GM12874 (cell line): Measurements from ENCODE around the gene GRM3.

Source experiments
- TF ChIP-seq, protein P1 (sequence below): IDR thresholded peaks from 2 replicates; pipeline ENCODE4 v1.5.1; 2011; ENCODE audit warnings: low read depth, mild to moderate bottlenecking, control low read depth, low read length, moderate library complexity; ENCODE audit not compliant: insufficient read depth

GRM3 gene

GRCh38 chr7:86748843-86749719 lies 105.4 kb downstream of the GRM3 start:
- TF ChIP-seq, protein P1, sequence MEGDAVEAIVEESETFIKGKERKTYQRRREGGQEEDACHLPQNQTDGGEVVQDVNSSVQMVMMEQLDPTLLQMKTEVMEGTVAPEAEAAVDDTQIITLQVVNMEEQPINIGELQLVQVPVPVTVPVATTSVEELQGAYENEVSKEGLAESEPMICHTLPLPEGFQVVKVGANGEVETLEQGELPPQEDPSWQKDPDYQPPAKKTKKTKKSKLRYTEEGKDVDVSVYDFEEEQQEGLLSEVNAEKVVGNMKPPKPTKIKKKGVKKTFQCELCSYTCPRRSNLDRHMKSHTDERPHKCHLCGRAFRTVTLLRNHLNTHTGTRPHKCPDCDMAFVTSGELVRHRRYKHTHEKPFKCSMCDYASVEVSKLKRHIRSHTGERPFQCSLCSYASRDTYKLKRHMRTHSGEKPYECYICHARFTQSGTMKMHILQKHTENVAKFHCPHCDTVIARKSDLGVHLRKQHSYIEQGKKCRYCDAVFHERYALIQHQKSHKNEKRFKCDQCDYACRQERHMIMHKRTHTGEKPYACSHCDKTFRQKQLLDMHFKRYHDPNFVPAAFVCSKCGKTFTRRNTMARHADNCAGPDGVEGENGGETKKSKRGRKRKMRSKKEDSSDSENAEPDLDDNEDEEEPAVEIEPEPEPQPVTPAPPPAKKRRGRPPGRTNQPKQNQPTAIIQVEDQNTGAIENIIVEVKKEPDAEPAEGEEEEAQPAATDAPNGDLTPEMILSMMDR: no peak

- TF ChIP-seq, protein P1: no peak
Measured at GRCh38 chr7:86749741-86750665, 106.3 kb downstream of the GRM3 start.

DNA sequence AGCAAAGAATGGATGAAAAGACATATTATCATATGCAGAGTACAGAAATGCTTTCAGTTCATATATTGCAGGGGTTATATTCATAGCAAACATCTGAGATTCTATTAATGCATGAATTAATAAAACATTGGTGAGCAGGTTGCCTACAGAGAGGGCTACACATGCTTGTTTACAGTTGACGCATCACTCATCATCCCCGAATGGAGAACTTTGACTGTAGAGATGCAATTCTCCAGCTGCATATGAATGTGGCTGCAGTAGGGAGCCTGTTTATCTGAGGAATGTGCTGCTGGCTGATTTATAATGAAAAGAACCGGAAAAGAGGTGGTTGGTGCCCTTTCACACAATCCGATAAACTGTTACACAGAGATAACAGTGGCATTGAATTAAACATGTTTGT lies 116.5 kb downstream of the GRM3 start:
- TF ChIP-seq, protein P1: no peak

DNA sequence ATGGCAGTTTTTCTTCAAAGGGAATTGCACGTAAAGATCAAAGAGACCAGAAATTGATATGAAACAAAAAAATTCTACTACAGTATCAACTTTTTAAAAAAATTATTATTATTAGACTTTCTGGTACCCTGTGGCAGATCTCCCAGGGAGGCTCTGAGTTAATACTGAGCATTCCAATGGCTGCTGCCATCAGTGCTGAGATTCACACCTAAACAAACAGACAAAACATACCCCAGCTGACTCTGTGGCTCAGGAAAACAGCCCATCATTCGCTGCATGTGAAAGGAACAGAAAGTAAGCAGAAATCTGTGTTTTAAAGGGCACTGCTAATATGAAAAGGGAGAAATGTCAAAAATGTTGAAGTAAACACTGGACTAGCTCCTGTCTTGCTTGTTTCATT lies 118.4 kb downstream of the GRM3 start:
- TF ChIP-seq, protein P1: no peak

DNA sequence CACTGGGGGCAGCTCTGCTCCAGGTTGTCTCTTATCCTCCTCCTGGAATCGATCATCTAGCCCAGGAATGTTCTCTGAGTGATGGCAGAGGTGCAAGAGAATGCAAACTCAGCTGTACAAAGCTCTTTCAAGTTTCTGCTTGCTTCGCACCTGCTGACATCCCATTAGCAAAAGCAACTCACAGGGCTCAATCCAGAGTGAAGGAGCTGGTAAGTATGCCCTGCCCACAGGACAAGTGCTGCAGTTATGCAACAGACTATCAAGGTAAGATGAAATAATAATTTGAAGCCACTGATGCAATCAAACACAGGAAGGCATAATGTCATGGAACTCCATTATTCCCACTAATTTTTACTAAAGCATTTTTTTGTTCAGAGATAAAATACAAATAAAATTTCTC lies 122.2 kb downstream of the GRM3 start:
- TF ChIP-seq, protein P1: no peak

DNA sequence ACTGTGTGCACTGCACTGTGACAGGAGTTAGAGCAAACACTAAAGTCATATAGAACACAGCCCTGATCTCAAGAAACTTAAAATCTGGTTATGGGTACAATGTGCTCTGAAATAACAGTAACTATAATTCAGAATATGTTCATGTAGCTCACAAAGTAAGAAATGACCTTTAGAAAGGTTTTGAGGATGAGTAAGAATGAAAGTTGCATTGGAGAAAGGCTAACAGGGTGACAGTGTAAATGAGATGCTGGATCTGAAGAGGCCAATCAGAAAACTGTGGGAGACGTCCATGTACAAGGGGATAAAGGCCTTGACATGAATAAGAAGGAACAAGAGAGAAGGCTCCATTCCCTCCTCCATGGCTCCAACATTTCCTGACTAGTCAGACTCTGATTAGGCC lies 124.7 kb downstream of the GRM3 start:
- TF ChIP-seq, protein P1: no peak
